ENCODE data around the gene TBL1XR1. TPM values are rescaled to one million over a fixed set of nuclear protein-coding genes. Genes with fewer than 3 reads are reported as not detected.

The TBL1XR1 gene
- total RNA-seq, 1 donor from 2014 or later = 153 TPM

GRCh38 chr3:177056927-177057326, 140.4 kb downstream of the TBL1XR1 start:
- H3K4me1 Mint-ChIP-seq = peaks cover 10% of the 10 kb centered on the region

GRCh38 chr3:177055605-177056571, 141.4 kb downstream of the TBL1XR1 start:
- TF ChIP-seq CTCF (conservative IDR thresholded peaks at IDR 0.05) = no peak
- Mint-ChIP-seq H3K27me3 (ENCODE audit: low read depth) (no peaks in the 10 kb centered on the region), H3K9me3 (no peaks in the 10 kb centered on the region), H3K36me3 (ENCODE audit: low read depth) (peaks cover 2% of the 10 kb centered on the region), H3K4me3 (no peak overlapping the region), H3K27ac (ENCODE audit: unreplicated experiment) (no peak overlapping the region), H3K4me1 (peaks cover 16% of the 10 kb centered on the region)
- DNase-seq (ENCODE audit: low read depth, low spot score) = no peak

More at GRCh38 chr3:177056927-177057326, 140.4 kb downstream of the TBL1XR1 start:
- Mint-ChIP-seq H3K4me3 (no peak overlapping the region), H3K27ac (ENCODE audit: unreplicated experiment) (no peak overlapping the region), H3K27me3 (ENCODE audit: low read depth) (no peaks in the 10 kb centered on the region), H3K36me3 (ENCODE audit: low read depth) (peaks cover 2% of the 10 kb centered on the region), H3K9me3 (no peaks in the 10 kb centered on the region)
- TF ChIP-seq CTCF (conservative IDR thresholded peaks at IDR 0.05) = no peak
- no peak for DNase-seq (ENCODE audit: low read depth, low spot score)

- H3K9me3 Mint-ChIP-seq = no peaks in the 10 kb centered on the region
- peaks cover 13% of the 10 kb centered on the region for H3K4me1 Mint-ChIP-seq
- DNase-seq (ENCODE audit: low read depth, low spot score) = no peak
- H3K4me3 Mint-ChIP-seq = no peak overlapping the region
- H3K27me3 Mint-ChIP-seq (ENCODE audit: low read depth) = no peaks in the 10 kb centered on the region
- no peak for TF ChIP-seq CTCF (conservative IDR thresholded peaks at IDR 0.05)
- no peak overlapping the region for H3K27ac Mint-ChIP-seq (ENCODE audit: unreplicated experiment)
- peaks cover 7% of the 10 kb centered on the region for H3K36me3 Mint-ChIP-seq (ENCODE audit: low read depth)
These were observed 144.2 kb downstream of the TBL1XR1 start for GRCh38 chr3:177053107-177053506.

GRCh38 chr3:177051411-177051810, 145.9 kb downstream of the TBL1XR1 start:
- no peak for DNase-seq (ENCODE audit: low read depth, low spot score)
- H3K9me3 Mint-ChIP-seq = no peaks in the 10 kb centered on the region
- no peak overlapping the region for H3K4me3 Mint-ChIP-seq
- H3K36me3 Mint-ChIP-seq (ENCODE audit: low read depth) = peaks cover 10% of the 10 kb centered on the region
- TF ChIP-seq CTCF (conservative IDR thresholded peaks at IDR 0.05) = no peak
- H3K27ac Mint-ChIP-seq (ENCODE audit: unreplicated experiment) = no peak overlapping the region
- peaks cover 13% of the 10 kb centered on the region for H3K4me1 Mint-ChIP-seq
- no peaks in the 10 kb centered on the region for H3K27me3 Mint-ChIP-seq (ENCODE audit: low read depth)

- H3K36me3 Mint-ChIP-seq (ENCODE audit: low read depth) = peaks cover 10% of the 10 kb centered on the region
- no peaks in the 10 kb centered on the region for H3K27me3 Mint-ChIP-seq (ENCODE audit: low read depth)
- H3K9me3 Mint-ChIP-seq = no peaks in the 10 kb centered on the region
- DNase-seq (ENCODE audit: low read depth, low spot score) = no peak
- H3K4me3 Mint-ChIP-seq = no peak overlapping the region
- H3K27ac Mint-ChIP-seq (ENCODE audit: unreplicated experiment) = no peak overlapping the region
- peak; percentile 82 for TF ChIP-seq CTCF (conservative IDR thresholded peaks at IDR 0.05)
- peaks cover 13% of the 10 kb centered on the region for H3K4me1 Mint-ChIP-seq
These were observed 146.6 kb downstream of the TBL1XR1 start for GRCh38 chr3:177050501-177051237.

Measured in neural crest cell (in vitro differentiated cells).